ENCODE data around the gene YOD1.

Gene YOD1

DNA sequence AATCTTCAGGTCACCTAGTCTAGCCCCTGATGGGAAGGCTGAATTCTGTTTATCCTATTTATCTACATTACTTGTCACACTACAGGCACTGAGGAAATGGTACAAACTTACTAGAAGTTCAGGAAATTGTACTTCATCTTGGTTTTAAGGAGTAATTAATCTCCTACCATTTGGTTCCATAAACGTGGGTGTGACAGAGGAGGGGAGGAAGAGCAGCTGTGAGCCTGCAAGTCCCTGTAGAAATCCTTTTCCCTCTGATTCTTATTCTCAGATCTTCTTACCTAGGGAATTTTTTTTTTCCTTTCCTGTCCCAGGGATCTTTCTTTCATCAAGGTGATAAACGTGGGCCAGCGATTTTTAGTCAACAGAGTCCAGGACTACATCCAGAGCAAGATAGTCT lies 16.2 kb upstream of the YOD1 start:
- Histone ChIP-seq H3K9me3 (ENCODE audit: control insufficient read depth, insufficient read depth, low read length) (no peaks in the 10 kb centered on the region), H3K27ac (ENCODE audit: low read depth, low read length) (no peak overlapping the region), H3K4me3 (ENCODE audit: low read length) (no peak overlapping the region), H3K36me3 (ENCODE audit: control insufficient read depth, low read length) (no peaks in the 10 kb centered on the region), H4K20me1 (ENCODE audit: control insufficient read depth, insufficient read depth, low read depth, low read length) (no peaks in the 10 kb centered on the region), H3K4me2 (ENCODE audit: low read length) (no peak overlapping the region), H3F3A (ENCODE audit: control insufficient read depth, insufficient read depth) (no peaks in the 10 kb centered on the region), H3K9me2 (replicated peaks; ENCODE audit: control insufficient read depth, low read length) (no peaks in the 10 kb centered on the region), H3K4me1 (ENCODE audit: control insufficient read depth, low read length) (no peaks in the 10 kb centered on the region), H3K79me2 (ENCODE audit: control insufficient read depth, low read length) (no peaks in the 10 kb centered on the region), H3K27me3 (ENCODE audit: control insufficient read depth, low read length) (no peaks in the 10 kb centered on the region)
- TF ChIP-seq CTCF (IDR thresholded peaks at IDR 0.05; ENCODE audit: low read depth, low read length, poor library complexity, severe bottlenecking) (no peak), EZH2phosphoT487 (IDR thresholded peaks at IDR 0.05; ENCODE audit: borderline replicate concordance, low read length) (no peak)

DNA sequence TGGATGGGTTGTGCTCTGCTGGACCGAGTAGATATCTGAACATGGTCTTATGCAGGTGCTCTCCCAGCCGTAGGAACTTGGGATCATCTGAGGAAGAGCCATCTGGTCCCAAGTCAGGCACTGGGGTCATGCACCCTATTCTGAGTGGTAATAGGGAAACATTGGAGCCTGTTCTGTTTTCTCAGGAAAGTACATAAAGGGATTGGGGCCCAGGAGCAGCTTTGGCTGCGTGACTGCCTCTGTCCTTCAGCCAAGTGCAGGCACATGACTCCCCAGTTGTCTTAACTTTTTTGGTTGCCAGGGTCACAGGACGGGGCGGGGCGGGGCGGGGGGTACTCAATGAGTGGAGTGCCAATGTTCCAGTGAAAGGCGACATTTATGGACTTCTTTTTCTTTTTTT lies 13.6 kb upstream of the YOD1 start:
- H3K27ac ChIP-seq (ENCODE audit: low read depth, low read length), result no peak overlapping the region
- TF ChIP-seq EZH2phosphoT487 (IDR thresholded peaks at IDR 0.05; ENCODE audit: borderline replicate concordance, low read length) (no peak), CTCF (IDR thresholded peaks at IDR 0.05; ENCODE audit: low read depth, low read length, poor library complexity, severe bottlenecking) (no peak)

DNA sequence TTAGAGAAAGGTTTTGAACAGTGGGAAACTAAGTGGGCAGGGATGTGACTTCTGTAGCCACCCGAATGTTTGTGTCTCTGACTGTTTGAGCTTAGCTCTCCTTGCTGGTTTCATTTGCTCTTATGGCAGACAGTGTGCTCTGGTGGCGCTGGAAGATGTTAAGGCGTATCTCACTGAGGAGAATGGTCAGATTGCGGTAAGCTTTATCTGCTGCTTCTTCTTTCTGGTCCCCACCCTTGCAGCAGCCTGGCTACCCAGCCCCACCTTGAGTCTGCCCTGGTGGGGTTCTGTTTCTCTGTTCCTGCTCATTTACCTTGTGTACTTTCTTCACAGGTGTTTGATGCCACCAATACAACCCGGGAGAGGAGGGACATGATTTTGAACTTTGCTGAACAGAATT lies 12.0 kb upstream of the YOD1 start:
- Histone ChIP-seq H3K36me3 (ENCODE audit: control insufficient read depth, low read length) (no peaks in the 10 kb centered on the region), H3K4me3 (ENCODE audit: low read length) (no peak overlapping the region), H3F3A (ENCODE audit: control insufficient read depth, insufficient read depth) (no peaks in the 10 kb centered on the region), H3K79me2 (ENCODE audit: control insufficient read depth, low read length) (no peaks in the 10 kb centered on the region), H3K27me3 (ENCODE audit: control insufficient read depth, low read length) (0 out of 2 replicates have a peak, but pooled peaks cover 2% of the 10 kb centered on the region), H4K20me1 (ENCODE audit: control insufficient read depth, insufficient read depth, low read depth, low read length) (no peaks in the 10 kb centered on the region), H3K27ac (ENCODE audit: low read depth, low read length) (no peak overlapping the region), H3K9me2 (replicated peaks; ENCODE audit: control insufficient read depth, low read length) (no peaks in the 10 kb centered on the region), H3K4me2 (ENCODE audit: low read length) (no peak overlapping the region), H3K9me3 (ENCODE audit: control insufficient read depth, insufficient read depth, low read length) (no peaks in the 10 kb centered on the region), H3K4me1 (ENCODE audit: control insufficient read depth, low read length) (no peaks in the 10 kb centered on the region)
- TF ChIP-seq EZH2phosphoT487 (IDR thresholded peaks at IDR 0.05; ENCODE audit: borderline replicate concordance, low read length) (no peak), CTCF (IDR thresholded peaks at IDR 0.05; ENCODE audit: low read depth, low read length, poor library complexity, severe bottlenecking) (no peak)

More for the DNA sequence above, 13.6 kb upstream of the YOD1 start:
- Histone ChIP-seq H3K4me2 (ENCODE audit: low read length) (no peak overlapping the region), H3K9me3 (ENCODE audit: control insufficient read depth, insufficient read depth, low read length) (no peaks in the 10 kb centered on the region), H3K4me1 (ENCODE audit: control insufficient read depth, low read length) (no peaks in the 10 kb centered on the region), H3K4me3 (ENCODE audit: low read length) (no peak overlapping the region), H3F3A (ENCODE audit: control insufficient read depth, insufficient read depth) (no peaks in the 10 kb centered on the region), H3K79me2 (ENCODE audit: control insufficient read depth, low read length) (no peaks in the 10 kb centered on the region), H3K27me3 (ENCODE audit: control insufficient read depth, low read length) (no peaks in the 10 kb centered on the region), H3K9me2 (replicated peaks; ENCODE audit: control insufficient read depth, low read length) (no peaks in the 10 kb centered on the region), H3K36me3 (ENCODE audit: control insufficient read depth, low read length) (no peaks in the 10 kb centered on the region), H4K20me1 (ENCODE audit: control insufficient read depth, insufficient read depth, low read depth, low read length) (no peaks in the 10 kb centered on the region)

- no peak overlapping the region for H3K4me2 ChIP-seq (ENCODE audit: low read length)
- no peaks in the 10 kb centered on the region for H3K36me3 ChIP-seq (ENCODE audit: control insufficient read depth, low read length)
- no peak overlapping the region for H3K27ac ChIP-seq (ENCODE audit: low read depth, low read length)
- no peaks in the 10 kb centered on the region for H3K9me2 ChIP-seq (replicated peaks; ENCODE audit: control insufficient read depth, low read length)
- no peaks in the 10 kb centered on the region for H3K9me3 ChIP-seq (ENCODE audit: control insufficient read depth, insufficient read depth, low read length)
- no peaks in the 10 kb centered on the region for H3K79me2 ChIP-seq (ENCODE audit: control insufficient read depth, low read length)
- H3K4me3 ChIP-seq (ENCODE audit: low read length), result no peak overlapping the region
- H3F3A ChIP-seq (ENCODE audit: control insufficient read depth, insufficient read depth), result no peaks in the 10 kb centered on the region
- H4K20me1 ChIP-seq (ENCODE audit: control insufficient read depth, insufficient read depth, low read depth, low read length), result no peaks in the 10 kb centered on the region
- no peaks in the 10 kb centered on the region for H3K4me1 ChIP-seq (ENCODE audit: control insufficient read depth, low read length)
- TF ChIP-seq EZH2phosphoT487 (IDR thresholded peaks at IDR 0.05; ENCODE audit: borderline replicate concordance, low read length), result no peak
- no peak for TF ChIP-seq CTCF (IDR thresholded peaks at IDR 0.05; ENCODE audit: low read depth, low read length, poor library complexity, severe bottlenecking)
- H3K27me3 ChIP-seq (ENCODE audit: control insufficient read depth, low read length), result 0 out of 2 replicates have a peak, but pooled peaks cover 2% of the 10 kb centered on the region
Observed at GRCh38 chr1:207062058-207062457, 11.1 kb upstream of the YOD1 start.

All from DOHH2 (cell line).